ENCODE results near the gene RFX7. TPM values are rescaled to one million over a fixed set of nuclear protein-coding genes. Genes with fewer than 3 reads are reported as not detected.
"Not testable (repeated sequence)": the region's sequence is repeated elsewhere in the genome, so short reads cannot be mapped to it uniquely, and the experiment has no call there.

RFX7 gene
- total RNA-seq, 2 donors from 2014 or later = 4.4 to 5.9 TPM

DNA sequence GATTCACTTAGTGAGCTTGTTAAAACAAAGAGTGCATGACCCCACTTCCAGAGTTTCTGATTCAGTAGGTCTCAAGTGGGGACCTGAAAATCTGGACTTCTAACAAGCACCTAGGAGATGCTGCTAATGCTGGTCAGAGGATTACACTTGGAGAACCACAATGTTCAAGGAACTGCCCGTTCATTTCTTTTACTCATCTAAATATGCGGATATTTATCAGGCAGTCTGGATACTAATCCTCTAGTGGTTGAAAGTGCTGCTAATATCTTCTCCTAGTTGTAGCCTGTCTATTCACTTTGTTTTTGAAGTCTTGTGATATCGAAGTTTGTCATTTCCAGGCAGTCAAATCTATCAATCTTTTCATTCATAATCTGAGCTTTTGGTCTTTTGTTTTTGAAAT lies 86.8 kb downstream of the RFX7 start:
- H3K9me3 ChIP-seq = peaks cover 0 to 14% of the 10 kb centered on the region in 2 donors
- H3K4me3 ChIP-seq = no peak overlapping the region
- TF ChIP-seq, protein P1, sequence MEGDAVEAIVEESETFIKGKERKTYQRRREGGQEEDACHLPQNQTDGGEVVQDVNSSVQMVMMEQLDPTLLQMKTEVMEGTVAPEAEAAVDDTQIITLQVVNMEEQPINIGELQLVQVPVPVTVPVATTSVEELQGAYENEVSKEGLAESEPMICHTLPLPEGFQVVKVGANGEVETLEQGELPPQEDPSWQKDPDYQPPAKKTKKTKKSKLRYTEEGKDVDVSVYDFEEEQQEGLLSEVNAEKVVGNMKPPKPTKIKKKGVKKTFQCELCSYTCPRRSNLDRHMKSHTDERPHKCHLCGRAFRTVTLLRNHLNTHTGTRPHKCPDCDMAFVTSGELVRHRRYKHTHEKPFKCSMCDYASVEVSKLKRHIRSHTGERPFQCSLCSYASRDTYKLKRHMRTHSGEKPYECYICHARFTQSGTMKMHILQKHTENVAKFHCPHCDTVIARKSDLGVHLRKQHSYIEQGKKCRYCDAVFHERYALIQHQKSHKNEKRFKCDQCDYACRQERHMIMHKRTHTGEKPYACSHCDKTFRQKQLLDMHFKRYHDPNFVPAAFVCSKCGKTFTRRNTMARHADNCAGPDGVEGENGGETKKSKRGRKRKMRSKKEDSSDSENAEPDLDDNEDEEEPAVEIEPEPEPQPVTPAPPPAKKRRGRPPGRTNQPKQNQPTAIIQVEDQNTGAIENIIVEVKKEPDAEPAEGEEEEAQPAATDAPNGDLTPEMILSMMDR (IDR thresholded peaks at IDR 0.05) = no peak
- no peaks in the 10 kb centered on the region for H3K36me3 ChIP-seq
- DNase-seq (ENCODE audit: low spot score) = no peak
- H3K27ac ChIP-seq = no peak overlapping the region
- peaks cover 0 to 4% of the 10 kb centered on the region in 2 donors for H3K4me1 ChIP-seq
- no peaks in the 10 kb centered on the region for H3K27me3 ChIP-seq

DNA sequence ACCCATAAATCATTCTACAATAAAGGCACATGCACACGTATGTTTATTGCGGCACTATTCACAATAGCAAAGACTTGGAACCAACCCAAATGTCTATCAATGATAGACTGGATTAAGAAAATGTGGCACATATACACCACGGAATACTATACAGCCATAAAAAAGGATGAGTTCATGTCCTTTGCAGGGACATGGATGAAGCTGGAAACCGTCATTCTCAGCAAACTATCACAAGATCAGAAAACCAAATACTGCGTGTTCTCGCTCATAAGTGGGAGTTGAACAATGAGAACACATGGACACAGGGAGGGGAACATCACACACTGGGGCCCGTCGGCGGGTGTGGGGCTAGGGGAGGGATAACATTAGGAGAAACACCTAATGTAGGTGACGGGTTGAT lies 88.4 kb downstream of the RFX7 start:
- not testable (repeated sequence) for H3K4me1 ChIP-seq; H3K27me3 ChIP-seq; DNase-seq (ENCODE audit: low spot score); H3K36me3 ChIP-seq; H3K27ac ChIP-seq; H3K4me3 ChIP-seq
- H3K9me3 ChIP-seq = peaks cover 0 to 14% of the 10 kb centered on the region in 2 donors

DNA sequence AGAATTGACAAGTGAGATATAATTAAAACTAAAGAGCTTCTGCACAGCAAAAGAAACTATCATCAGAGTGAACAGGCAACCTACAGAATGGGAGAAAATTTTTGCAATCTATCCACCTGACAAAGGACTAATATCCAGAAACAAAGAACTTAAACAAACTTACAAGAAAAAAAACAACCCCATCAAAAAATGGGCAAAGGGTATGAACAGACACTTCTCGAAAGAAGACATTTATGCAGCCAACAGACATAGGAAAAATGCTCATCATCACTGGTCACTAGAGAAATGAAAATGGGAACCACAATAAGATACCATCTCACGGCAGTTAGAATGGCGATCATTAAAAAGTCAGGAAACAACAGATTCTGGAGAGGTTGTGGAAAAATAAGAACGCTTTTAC lies 88.9 kb downstream of the RFX7 start:
- not testable (repeated sequence) for H3K36me3 ChIP-seq; H3K27me3 ChIP-seq; H3K27ac ChIP-seq; H3K4me1 ChIP-seq; DNase-seq (ENCODE audit: low spot score); H3K4me3 ChIP-seq
- peaks cover 0 to 14% of the 10 kb centered on the region in 2 donors for H3K9me3 ChIP-seq

DNA sequence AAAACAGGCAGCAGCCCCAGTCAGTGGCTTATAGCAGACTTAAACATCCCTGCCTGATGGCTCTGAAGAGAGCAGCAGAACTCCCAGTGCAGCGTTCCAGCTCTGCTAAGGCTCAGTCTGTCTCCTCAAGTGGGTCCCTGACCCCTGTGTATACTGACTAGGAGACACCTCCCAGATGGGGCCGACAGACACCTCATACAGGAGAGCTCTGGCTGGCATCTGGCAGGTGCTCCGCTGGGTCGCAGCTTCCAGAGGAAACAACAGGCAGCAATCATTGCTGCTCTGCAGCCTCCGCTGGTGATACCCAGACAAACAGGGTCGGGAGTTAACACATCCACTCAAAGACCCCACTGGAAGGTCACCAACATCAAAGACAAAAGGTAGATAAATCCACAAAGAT lies 93.5 kb downstream of the RFX7 start:
- H3K4me3 ChIP-seq = no peak overlapping the region
- H3K36me3 ChIP-seq = no peaks in the 10 kb centered on the region
- no peak for DNase-seq (ENCODE audit: low spot score)
- H3K27ac ChIP-seq = no peak overlapping the region
- H3K9me3 ChIP-seq = peaks cover 0 to 12% of the 10 kb centered on the region in 2 donors
- TF ChIP-seq, protein P1 (IDR thresholded peaks at IDR 0.05) = no peak
- no peaks in the 10 kb centered on the region for H3K4me1 ChIP-seq
- H3K27me3 ChIP-seq = no peaks in the 10 kb centered on the region

DNA sequence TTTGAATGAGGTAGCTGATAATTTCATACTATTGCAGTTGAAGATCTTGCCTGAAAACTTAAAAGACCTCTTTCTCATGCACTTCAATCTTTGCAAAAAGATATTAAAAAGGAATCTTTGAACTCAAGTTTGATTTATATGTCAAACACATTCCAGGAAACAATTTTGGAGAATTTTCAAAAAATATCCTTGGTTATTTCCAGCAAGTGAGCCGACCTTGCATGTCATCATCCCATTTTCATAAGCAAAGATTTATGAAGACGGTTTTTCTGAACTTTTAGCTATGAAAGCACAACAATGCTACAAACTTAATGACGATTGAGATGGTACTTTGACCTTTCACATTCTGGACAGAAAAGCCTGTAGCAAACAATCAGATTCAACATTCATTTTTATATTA lies 95.6 kb downstream of the RFX7 start:
- Histone ChIP-seq H3K4me1 (no peaks in the 10 kb centered on the region), H3K27ac (no peak overlapping the region), H3K36me3 (no peaks in the 10 kb centered on the region), H3K4me3 (no peak overlapping the region), H3K9me3 (no peaks in the 10 kb centered on the region), H3K27me3 (no peaks in the 10 kb centered on the region)
- DNase-seq (ENCODE audit: low spot score) = no peak
- TF ChIP-seq, protein P1 (IDR thresholded peaks at IDR 0.05) = no peak

DNA sequence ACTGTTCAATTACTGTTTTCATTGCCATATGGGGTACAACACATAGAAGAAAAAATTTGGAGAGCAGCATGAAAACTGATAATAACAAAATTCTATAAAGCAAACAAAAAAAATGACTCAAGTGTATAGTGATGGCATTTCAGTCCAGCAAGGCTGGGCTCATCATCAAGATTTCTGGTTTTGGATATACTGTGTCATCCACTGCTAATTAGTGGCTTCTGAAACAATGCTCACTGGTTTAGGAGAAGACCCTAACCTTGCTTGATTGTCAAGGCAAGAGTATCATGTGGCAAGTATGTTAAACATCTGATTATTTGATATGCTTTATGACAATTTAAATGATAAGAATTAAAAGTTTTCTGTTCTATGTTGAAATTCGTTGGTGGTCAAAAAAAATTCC lies 96.9 kb downstream of the RFX7 start:
- Histone ChIP-seq H3K36me3 (no peaks in the 10 kb centered on the region), H3K27me3 (no peaks in the 10 kb centered on the region), H3K9me3 (no peaks in the 10 kb centered on the region), H3K4me3 (no peak overlapping the region), H3K27ac (no peak overlapping the region), H3K4me1 (no peaks in the 10 kb centered on the region)
- TF ChIP-seq, protein P1 (IDR thresholded peaks at IDR 0.05) = no peak
- DNase-seq (ENCODE audit: low spot score) = no peak

DNA sequence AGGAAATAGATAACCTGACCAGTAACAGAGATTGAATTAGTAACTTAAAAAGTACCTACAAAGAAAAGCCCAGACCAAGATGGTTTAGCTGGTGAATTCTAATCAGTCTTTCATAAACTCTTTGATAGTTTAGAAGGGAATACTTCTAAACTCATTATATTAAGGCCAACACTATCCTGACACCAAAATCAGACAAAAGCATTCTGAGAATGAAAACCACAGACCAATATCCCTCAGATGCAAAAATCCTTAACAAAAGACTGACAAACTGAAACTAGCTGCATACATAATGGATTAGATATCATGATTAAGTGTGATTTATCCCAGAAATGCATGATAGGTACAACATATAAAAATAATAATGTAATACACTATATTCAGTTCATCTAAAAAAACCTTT lies 115.6 kb downstream of the RFX7 start:
- Histone ChIP-seq H3K9me3 (peaks cover 0 to 28% of the 10 kb centered on the region in 2 donors), H3K27me3 (no peaks in the 10 kb centered on the region), H3K4me1 (no peaks in the 10 kb centered on the region), H3K27ac (no peak overlapping the region), H3K4me3 (no peak overlapping the region), H3K36me3 (peaks cover 8% of the 10 kb centered on the region)
- DNase-seq (ENCODE audit: low spot score) = no peak
- TF ChIP-seq, protein P1 (IDR thresholded peaks at IDR 0.05) = no peak
